ENCODE measurements around the gene NUP43. TPM values are rescaled to one million over a fixed set of nuclear protein-coding genes. Genes with fewer than 3 reads are reported as not detected.

Gene NUP43
- total RNA-seq, 2 experiments from 2014 or later: 14.2 to 14.5 TPM

GRCh38 chr6:149699150-149699549 lies 47.2 kb downstream of the NUP43 start:
- Histone ChIP-seq H3K4me3 (ENCODE audit: low read length) (no peak overlapping the region), H3K27ac (ENCODE audit: low read depth in 1 of 2, low read length in 2 of 2) (no peak overlapping the region), H3K36me3 (ENCODE audit: insufficient read depth, low read length) (peaks cover 49% of the 10 kb centered on the region), H3K4me1 (ENCODE audit: insufficient read depth, low read length) (peaks cover 2% of the 10 kb centered on the region), H3K9me3 (ENCODE audit: control insufficient read depth in 1 of 2, insufficient read depth in 1 of 2, low read length in 2 of 2) (no peaks in the 10 kb centered on the region), H3K27me3 (ENCODE audit: control insufficient read depth in 1 of 2, insufficient read depth in 2 of 2, low read length in 2 of 2) (no peaks in the 10 kb centered on the region)
- intact Hi-C loops (cut with DNase I, micrococcal nuclease): loop anchor here in 1 of 2 experiments (10.0 kb wide), 1 partner anchor 674 kb away; no protein-coding TSS in a partner anchor
- no peak for TF ChIP-seq CTCF (IDR thresholded peaks at IDR 0.05)
- Mint-ChIP-seq H3K36me3 (ENCODE audit: low read depth) (peaks cover 45% of the 10 kb centered on the region), H3K9me3 (no peaks in the 10 kb centered on the region), H3K27me3 (no peaks in the 10 kb centered on the region), H3K4me3 (no peak overlapping the region), H3K4me1 (ENCODE audit: low read depth) (peaks cover 48% of the 10 kb centered on the region), H3K27ac (no peak overlapping the region)
- no peak for ATAC-seq (ENCODE audit: poor library complexity)
- ChIA-PET CTCF (no interaction called here), POLR2A (interaction anchor here (2.1 kb wide), 1 partner anchor 19 kb away, joined by 7 read pairs; the partner anchor contains the start of gene LATS1)
- DNase-seq: no peak

- DNase-seq (no peak), ATAC-seq (ENCODE audit: poor library complexity) (no peak)
- no peaks in the 10 kb centered on the region for H3K27me3 Mint-ChIP-seq
- no peaks in the 10 kb centered on the region for H3K9me3 Mint-ChIP-seq
- peaks cover 41% of the 10 kb centered on the region for H3K4me1 Mint-ChIP-seq (ENCODE audit: low read depth)
- H3K4me1 ChIP-seq (ENCODE audit: insufficient read depth, low read length): peaks cover 2% of the 10 kb centered on the region
- no peaks in the 10 kb centered on the region for H3K27me3 ChIP-seq (ENCODE audit: control insufficient read depth in 1 of 2, insufficient read depth in 2 of 2, low read length in 2 of 2)
- intact Hi-C loops (cut with DNase I, micrococcal nuclease): loop anchor here in 1 of 2 experiments (10.0 kb wide), 1 partner anchor 673 kb away; no protein-coding TSS in a partner anchor
- TF ChIP-seq CTCF (IDR thresholded peaks at IDR 0.05): no peak
- H3K36me3 ChIP-seq (ENCODE audit: insufficient read depth, low read length): peaks cover 52% of the 10 kb centered on the region
- no peak overlapping the region for H3K4me3 Mint-ChIP-seq
- peaks cover 45% of the 10 kb centered on the region for H3K36me3 Mint-ChIP-seq (ENCODE audit: low read depth)
- ChIA-PET POLR2A (interaction anchor here (0.6 to 2.1 kb wide), 2 partner anchors 20 to 45 kb away, joined by 3 to 7 read pairs; partner anchors contain the start of gene LATS1), CTCF (no interaction called here)
- H3K27ac Mint-ChIP-seq: no peak overlapping the region
- H3K9me3 ChIP-seq (ENCODE audit: control insufficient read depth in 1 of 2, insufficient read depth in 1 of 2, low read length in 2 of 2): no peaks in the 10 kb centered on the region
- H3K27ac ChIP-seq (ENCODE audit: low read depth in 1 of 2, low read length in 2 of 2): no peak overlapping the region
- no peak overlapping the region for H3K4me3 ChIP-seq (ENCODE audit: low read length)
These were observed 48.2 kb downstream of the NUP43 start for GRCh38 chr6:149698175-149698574.

- Mint-ChIP-seq H3K4me3 (no peak overlapping the region), H3K4me1 (ENCODE audit: low read depth) (peaks cover 34% of the 10 kb centered on the region), H3K9me3 (no peaks in the 10 kb centered on the region), H3K27ac (peak overlapping the region; percentile 28), H3K36me3 (ENCODE audit: low read depth) (peaks cover 50% of the 10 kb centered on the region), H3K27me3 (no peaks in the 10 kb centered on the region)
- TF ChIP-seq CTCF (IDR thresholded peaks at IDR 0.05): no peak
- ChIA-PET POLR2A (no interaction called here), CTCF (no interaction called here)
- H3K9me3 ChIP-seq (ENCODE audit: control insufficient read depth in 1 of 2, insufficient read depth in 1 of 2, low read length in 2 of 2): no peaks in the 10 kb centered on the region
- intact Hi-C loops (cut with DNase I, micrococcal nuclease): loop anchor here in 1 of 2 experiments (10.0 kb wide), 1 partner anchor 672 kb away; no protein-coding TSS in a partner anchor
- peaks cover 61% of the 10 kb centered on the region for H3K36me3 ChIP-seq (ENCODE audit: insufficient read depth, low read length)
- no peaks in the 10 kb centered on the region for H3K27me3 ChIP-seq (ENCODE audit: control insufficient read depth in 1 of 2, insufficient read depth in 2 of 2, low read length in 2 of 2)
- peak overlapping the region in 1 of 2 donors; percentile 27 for H3K27ac ChIP-seq (ENCODE audit: low read depth in 1 of 2, low read length in 2 of 2)
- no peak for ATAC-seq (ENCODE audit: poor library complexity)
- peaks cover 2% of the 10 kb centered on the region for H3K4me1 ChIP-seq (ENCODE audit: insufficient read depth, low read length)
- H3K4me3 ChIP-seq (ENCODE audit: low read length): no peak overlapping the region
- DNase-seq: no peak
These were observed 49.4 kb downstream of the NUP43 start for GRCh38 chr6:149696901-149697300.
